NCI-H1105 treated with DMSO at 0.1 percent for 48 hours (cell line): ENCODE data around the gene ACSF3.

Source experiments
- DNase-seq: peaks from one replicate; lab custom pipeline; 2025; lab: John Stamatoyannopoulos, UW

Gene ACSF3

GRCh38 chr16:89112377-89113151 is 18.9 kb downstream of the ACSF3 start:
- DNase-seq = no peak

GRCh38 chr16:89113152-89113547 is 19.5 kb downstream of the ACSF3 start:
- DNase-seq = no peak

GRCh38 chr16:89113661-89114060 is 20.0 kb downstream of the ACSF3 start:
- DNase-seq = no peak

GRCh38 chr16:89114159-89114981 is 20.7 kb downstream of the ACSF3 start:
- DNase-seq = no peak

GRCh38 chr16:89115216-89115861 is 21.7 kb downstream of the ACSF3 start:
- no peak for DNase-seq

- no peak for DNase-seq
These were observed 22.9 kb downstream of the ACSF3 start for GRCh38 chr16:89116341-89117226.

- no peak for DNase-seq
These were observed 23.7 kb downstream of the ACSF3 start for GRCh38 chr16:89117227-89117974.

GRCh38 chr16:89117975-89118289 is 24.3 kb downstream of the ACSF3 start:
- no peak for DNase-seq

- DNase-seq = no peak
These were observed 24.9 kb downstream of the ACSF3 start for GRCh38 chr16:89118361-89119165.

GRCh38 chr16:89119166-89119621 is 25.5 kb downstream of the ACSF3 start:
- no peak for DNase-seq

GRCh38 chr16:89119661-89120141 is 26.0 kb downstream of the ACSF3 start:
- DNase-seq = no peak

GRCh38 chr16:89120281-89120680 is 26.6 kb downstream of the ACSF3 start:
- DNase-seq = no peak

GRCh38 chr16:89120921-89121351 is 27.3 kb downstream of the ACSF3 start:
- DNase-seq = no peak

- no peak for DNase-seq
These were observed 28.2 kb downstream of the ACSF3 start for GRCh38 chr16:89121691-89122321.

- peak; percentile 52 for DNase-seq
These were observed 28.7 kb downstream of the ACSF3 start for GRCh38 chr16:89122322-89122851.

- DNase-seq = peak; percentile 43
These were observed 29.6 kb downstream of the ACSF3 start for GRCh38 chr16:89123001-89123830.

- no peak for DNase-seq
These were observed 30.1 kb downstream of the ACSF3 start for GRCh38 chr16:89123831-89124100.

- no peak for DNase-seq
These were observed 35.7 kb downstream of the ACSF3 start for GRCh38 chr16:89129378-89129777.

- DNase-seq = no peak
These were observed 36.8 kb downstream of the ACSF3 start for GRCh38 chr16:89130448-89130847.
